Lung (tissue), 12 donors: ENCODE measurements around the gene WDR93. TPM values are rescaled to one million over a fixed set of nuclear protein-coding genes. Genes with fewer than 3 reads are reported as not detected.

Experiments
- ATAC-seq: fragments of 200-7000 bp; cut with Tn5 transposase; one replicate; pipeline ENCODE4 v1.9.1; 2020; ENCODE audit warnings: moderate number of reproducible peaks; ENCODE audit not compliant: insufficient read depth, low FRiP score
- DNase-seq, 3 donors: peaks; one replicate each; pipeline ENCODE4 v3.0.0-alpha.2; 2013 to 2017
- H3K27ac ChIP-seq, 2 donors: one replicate each; pipeline ENCODE4 v1.5.1; 2013; ENCODE audit warnings: mild to moderate bottlenecking in 2 of 2, moderate library complexity in 2 of 2, control low read depth in 1 of 2, inconsistent platforms in 1 of 2, low read depth in 1 of 2, low read length in 1 of 2
- H3K27me3 ChIP-seq, 3 donors: one replicate each; pipeline ENCODE4 v1.5.1; 2013; ENCODE audit warnings: low read length in 2 of 3; ENCODE audit not compliant: control insufficient read depth in 3 of 3, insufficient read depth in 3 of 3
- H3K36me3 ChIP-seq, 4 donors: one replicate each; pipeline ENCODE4 v1.5.1; 2013; ENCODE audit warnings: low read length in 4 of 4, mild to moderate bottlenecking in 1 of 4, moderate library complexity in 1 of 4; ENCODE audit not compliant: control insufficient read depth in 4 of 4, insufficient read depth in 4 of 4
- H3K4me1 ChIP-seq, 5 donors: one replicate each; pipeline ENCODE4 v1.5.1; 2013; ENCODE audit warnings: low read length in 5 of 5, mild to moderate bottlenecking in 2 of 5, moderate library complexity in 1 of 5; ENCODE audit not compliant: control insufficient read depth in 5 of 5, insufficient read depth in 5 of 5
- H3K4me3 ChIP-seq: one replicate; pipeline ENCODE4 v1.5.1; 2013; ENCODE audit warnings: mild to moderate bottlenecking, control low read depth, moderate library complexity
- H3K9ac ChIP-seq, 2 donors: one replicate each; pipeline ENCODE4 v1.5.1; 2013; ENCODE audit warnings: low read length in 2 of 2, control low read depth in 1 of 2; ENCODE audit not compliant: insufficient read depth in 1 of 2
- H3K9me3 ChIP-seq, 4 donors: one replicate each; pipeline ENCODE4 v1.5.1; 2013; ENCODE audit warnings: low read length in 3 of 4, mild to moderate bottlenecking in 1 of 4, moderate library complexity in 1 of 4; ENCODE audit not compliant: control insufficient read depth in 4 of 4, insufficient read depth in 3 of 4
- WGBS, 2 donors: extraction: QIAGEN DNeasy Blood & Tissue Kit; methylation state at CpG; one replicate each; pipeline ENCODE4 v1.1.7; 2013; 5-methylcytosine and 5-hydroxymethylcytosine counted together
- polyA plus RNA-seq, 2 donors: library from polyadenylated mRNA; stranded (reverse); fragments of 200-250 nt; gene quantifications; one replicate each; pipeline ENCODE4 v1.2.1, GENCODE V29; 2013
- total RNA-seq, 2 donors: library from RNA; depleted of rRNA in 1 of 2; stranded (reverse); fragments of >200 nt in 1 of 2; gene quantifications; one replicate each; pipeline ENCODE4 v1.2.1, GENCODE V29; 2014 to 2021
- TF ChIP-seq, protein P1 (sequence below): IDR thresholded peaks from 2 replicates; pipeline ENCODE4 v1.5.1; 2012; ENCODE audit warnings: mild to moderate bottlenecking; ENCODE audit errors: control extremely low read depth, extremely low read depth
- donor health status: control.
- donor health status: control.
- donor health status: Bipolar disorder and iron deficiency.
- donor health status: healthy.
- donor health status: DM: yes; HTN: yes; CAD: no.

WDR93 gene
- total and polyA plus RNA-seq, 4 donors, result 0.95 to 3.8 (median 2.2) TPM

DNA sequence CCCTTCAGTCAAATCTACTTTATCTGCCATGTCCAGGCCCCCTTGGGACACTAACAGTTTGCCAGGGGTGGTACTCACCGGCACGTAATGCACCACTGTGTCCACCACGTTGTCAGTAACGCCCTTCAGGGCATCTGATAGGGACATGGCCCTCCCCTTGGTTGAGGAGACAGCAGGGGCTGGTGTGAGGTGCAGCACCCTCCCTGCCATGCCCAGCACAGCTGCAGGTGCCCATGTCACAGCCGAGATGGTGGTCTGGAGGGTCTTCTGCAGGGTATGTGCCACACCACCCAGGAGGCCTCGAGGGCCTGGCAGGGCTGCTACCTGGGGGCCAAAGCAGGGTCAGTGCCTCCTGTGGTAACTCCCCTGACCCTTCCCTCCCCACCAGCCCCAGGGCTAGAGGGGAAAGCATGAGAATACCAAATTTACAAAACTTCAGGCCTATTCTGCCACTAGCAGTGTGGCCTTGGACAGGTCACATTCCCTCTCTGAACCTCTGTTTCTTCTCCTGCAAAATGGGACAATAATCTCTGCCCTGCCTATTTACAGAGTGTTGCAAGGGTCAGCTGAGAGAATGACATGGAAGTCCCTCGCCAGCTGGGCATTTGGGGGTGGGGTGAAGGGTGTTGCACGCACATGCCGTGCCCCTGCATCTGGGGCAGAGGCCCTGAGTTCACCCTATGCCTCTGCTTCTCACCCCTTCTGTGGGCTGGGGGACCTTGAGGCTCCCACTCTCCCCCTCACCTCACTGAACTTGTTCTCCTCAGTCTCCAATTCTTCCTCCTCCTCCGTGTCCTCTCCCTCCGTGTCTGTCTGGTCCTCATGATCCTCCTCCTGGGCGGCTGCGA lies 23.5 kb upstream of the WDR93 start:
- ATAC-seq (no peak), DNase-seq (no peak)
- Histone ChIP-seq H3K27ac (no peak overlapping the region), H3K4me3 (no peak overlapping the region), H3K36me3 (no peaks in the 10 kb centered on the region), H3K9me3 (peaks cover 0 to 1% (median 0%) of the 10 kb centered on the region in 4 donors), H3K4me1 (peaks cover 0 to 25% (median 5%) of the 10 kb centered on the region in 5 donors), H3K9ac (no peak overlapping the region), H3K27me3 (no peaks in the 10 kb centered on the region)
- TF ChIP-seq, protein P1, sequence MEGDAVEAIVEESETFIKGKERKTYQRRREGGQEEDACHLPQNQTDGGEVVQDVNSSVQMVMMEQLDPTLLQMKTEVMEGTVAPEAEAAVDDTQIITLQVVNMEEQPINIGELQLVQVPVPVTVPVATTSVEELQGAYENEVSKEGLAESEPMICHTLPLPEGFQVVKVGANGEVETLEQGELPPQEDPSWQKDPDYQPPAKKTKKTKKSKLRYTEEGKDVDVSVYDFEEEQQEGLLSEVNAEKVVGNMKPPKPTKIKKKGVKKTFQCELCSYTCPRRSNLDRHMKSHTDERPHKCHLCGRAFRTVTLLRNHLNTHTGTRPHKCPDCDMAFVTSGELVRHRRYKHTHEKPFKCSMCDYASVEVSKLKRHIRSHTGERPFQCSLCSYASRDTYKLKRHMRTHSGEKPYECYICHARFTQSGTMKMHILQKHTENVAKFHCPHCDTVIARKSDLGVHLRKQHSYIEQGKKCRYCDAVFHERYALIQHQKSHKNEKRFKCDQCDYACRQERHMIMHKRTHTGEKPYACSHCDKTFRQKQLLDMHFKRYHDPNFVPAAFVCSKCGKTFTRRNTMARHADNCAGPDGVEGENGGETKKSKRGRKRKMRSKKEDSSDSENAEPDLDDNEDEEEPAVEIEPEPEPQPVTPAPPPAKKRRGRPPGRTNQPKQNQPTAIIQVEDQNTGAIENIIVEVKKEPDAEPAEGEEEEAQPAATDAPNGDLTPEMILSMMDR, result no peak
- WGBS, 2 donors, result 89% methylated on average over 13 of the region's 13 CpGs

DNA sequence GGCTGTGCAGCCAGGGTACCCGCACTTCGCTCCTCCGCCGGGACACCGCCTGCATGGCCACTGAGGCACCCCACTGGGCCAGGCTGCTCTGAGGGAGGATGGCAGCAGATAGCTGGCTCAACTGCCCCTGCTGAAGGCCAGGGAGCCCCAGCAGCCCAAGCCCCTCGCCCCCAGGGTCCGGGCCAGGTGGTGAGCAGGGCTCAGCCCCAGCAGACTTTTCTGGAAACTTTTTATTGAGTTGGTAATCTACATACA lies 23.0 kb upstream of the WDR93 start:
- Histone ChIP-seq H3K27ac (no peak overlapping the region), H3K36me3 (no peaks in the 10 kb centered on the region), H3K27me3 (no peaks in the 10 kb centered on the region), H3K4me3 (no peak overlapping the region), H3K9me3 (peaks cover 0 to 1% (median 0%) of the 10 kb centered on the region in 4 donors), H3K4me1 (peaks cover 0 to 25% (median 5%) of the 10 kb centered on the region in 5 donors), H3K9ac (no peak overlapping the region)
- TF ChIP-seq, protein P1, result no peak
- 96 to 97% methylated on average over 7 of the region's 7 CpGs for WGBS, 2 donors
- no peak for ATAC-seq
- no peak for DNase-seq

DNA sequence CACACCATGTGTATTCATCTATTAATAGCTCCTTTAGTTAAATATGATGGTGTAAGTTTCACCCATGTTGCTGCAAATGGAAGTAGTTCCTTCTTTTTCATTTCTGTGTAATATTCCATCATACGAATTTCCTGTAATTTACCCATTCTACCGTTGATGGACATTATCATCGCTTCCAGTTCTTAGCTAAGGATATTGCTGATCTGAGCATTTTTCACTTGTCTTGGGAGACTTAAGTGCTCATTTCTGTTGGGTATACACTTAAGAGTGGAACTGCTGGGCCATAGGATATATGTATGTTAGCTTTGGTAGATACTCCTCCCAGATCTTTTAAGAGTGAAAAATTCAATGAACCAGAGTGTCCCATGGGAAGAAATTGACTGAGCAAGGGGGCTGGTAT lies 22.4 kb upstream of the WDR93 start:
- WGBS, 2 donors, result 88 to 91% methylated on average over 3 of the region's 3 CpGs
- Histone ChIP-seq H3K36me3 (no peaks in the 10 kb centered on the region), H3K4me1 (peaks cover 0 to 21% (median 5%) of the 10 kb centered on the region in 5 donors), H3K9ac (no peak overlapping the region), H3K9me3 (peaks cover 0 to 1% (median 0%) of the 10 kb centered on the region in 4 donors), H3K4me3 (no peak overlapping the region), H3K27me3 (no peaks in the 10 kb centered on the region), H3K27ac (no peak overlapping the region)
- TF ChIP-seq, protein P1, result no peak
- no peak for ATAC-seq
- DNase-seq, result no peak
